Ovary (tissue), 9 donors: ENCODE measurements around the gene NAA80. TPM values are rescaled to one million over a fixed set of nuclear protein-coding genes. Genes with fewer than 3 reads are reported as not detected.
A peak's percentile ranks its signal among the peaks of the same experiment; 100 is the strongest.

Source experiments
- DNase-seq, 5 donors: peaks; one replicate each; pipeline ENCODE4 v3.0.0-alpha.2; 2019 to 2020
- H3K27ac ChIP-seq, 2 donors: fragments of 200-600 bp; one replicate each; pipeline versions ENCODE4 v1.5.1 to v1.8.0; 2019 to 2022
- H3K27me3 ChIP-seq: fragments of 200-600 bp; one replicate; pipeline ENCODE4 v1.8.0; 2022
- H3K36me3 ChIP-seq: fragments of 200-600 bp; sonication (generic); one replicate; pipeline ENCODE4 v1.5.1; 2019
- H3K4me1 ChIP-seq: one replicate; pipeline ENCODE4 v1.8.1; 2013; ENCODE audit warnings: mild to moderate bottlenecking, moderate library complexity; ENCODE audit not compliant: insufficient read depth
- H3K4me3 ChIP-seq: fragments of 200-600 bp; sonication (generic); one replicate; pipeline ENCODE4 v1.5.1; 2017
- H3K9me3 ChIP-seq, 2 donors: fragments of 200-600 bp in 1 of 2; sonication (generic) in 1 of 2; one replicate each; pipeline versions ENCODE4 v1.5.1 to v1.8.1; 2013 to 2019; ENCODE audit warnings: mild to moderate bottlenecking in 1 of 2, moderate library complexity in 1 of 2
- EP300 ChIP-seq: sonication (generic); formaldehyde crosslinking; IDR thresholded peaks from one replicate; pipeline ENCODE4 v1.6.1; 2017; ENCODE audit warnings: antibody characterized with exemption
- POLR2A ChIP-seq: fragments of 450-650 bp; IDR thresholded peaks from one replicate; pipeline ENCODE4 v1.6.1; 2017; ENCODE audit warnings: antibody characterized with exemption, mild to moderate bottlenecking, moderate library complexity
- WGBS, 3 donors: extraction: QIAGEN DNeasy Blood & Tissue Kit in 1 of 3; methylation state at CpG; one replicate each; pipeline versions ENCODE4 v1.1.5 to v1.1.7; 2013 to 2017; 5-methylcytosine and 5-hydroxymethylcytosine counted together
- intact Hi-C, 4 donors: fragments of 100-400 bp; cut with DNase I; formaldehyde crosslinking; loops; one replicate each; pipeline versions ENCODE4 v1.11.0 to v1.15.1; 2022 to 2023
- polyA plus RNA-seq, 2 donors: library from polyadenylated mRNA; stranded (reverse); fragments of 200-250 nt in 1 of 2; fragments of 350-450 nt in 1 of 2; fragmentation: Illumina TruSeq in 1 of 2; extraction: RNeasy Lipid Tissue Mini Kit (QIAGEN cat#74804) in 1 of 2; gene quantifications; one replicate each; pipeline ENCODE4 v1.2.3, GENCODE V29; 2013 to 2014
- total RNA-seq, 7 donors: library from RNA; depleted of rRNA in 2 of 7; stranded (reverse); fragments of >200 nt in 2 of 7; fragmentation: NEBNext Ultra II Directional in 3 of 7; extraction: Animal tissue kit (Norgen Biotek cat#: 25700) in 3 of 7; gene quantifications; one replicate each; pipeline versions ENCODE4 v1.1.0 to v1.2.4, GENCODE V29; 2016 to 2023
- TF ChIP-seq, protein P1 (sequence below), 3 donors: fragments of 450-650 bp in 2 of 3; fragments of 200-600 bp in 1 of 3; IDR thresholded peaks; one replicate each; pipeline versions ENCODE4 v1.5.1 to v1.8.0; 2016 to 2022; ENCODE audit warnings: antibody characterized with exemption in 3 of 3, mild to moderate bottlenecking in 1 of 3
- donor health status: DM: no; HTN: no; CAD: no; lungs with moderate emphysema.
- donor health status: DM: no; HTN: no; CAD: no.
- donor health status: Bipolar disorder and iron deficiency.
- donor health status: DM: yes; HTN: yes; CAD: no.
- donor health status: DM: no; HTN: no; CAD: no.
- donor health status: DM: yes; HTN: yes; CAD: no.

Gene NAA80
- total and polyA plus RNA-seq, 9 donors = 2.6 to 15.7 (median 11.5) TPM

DNA sequence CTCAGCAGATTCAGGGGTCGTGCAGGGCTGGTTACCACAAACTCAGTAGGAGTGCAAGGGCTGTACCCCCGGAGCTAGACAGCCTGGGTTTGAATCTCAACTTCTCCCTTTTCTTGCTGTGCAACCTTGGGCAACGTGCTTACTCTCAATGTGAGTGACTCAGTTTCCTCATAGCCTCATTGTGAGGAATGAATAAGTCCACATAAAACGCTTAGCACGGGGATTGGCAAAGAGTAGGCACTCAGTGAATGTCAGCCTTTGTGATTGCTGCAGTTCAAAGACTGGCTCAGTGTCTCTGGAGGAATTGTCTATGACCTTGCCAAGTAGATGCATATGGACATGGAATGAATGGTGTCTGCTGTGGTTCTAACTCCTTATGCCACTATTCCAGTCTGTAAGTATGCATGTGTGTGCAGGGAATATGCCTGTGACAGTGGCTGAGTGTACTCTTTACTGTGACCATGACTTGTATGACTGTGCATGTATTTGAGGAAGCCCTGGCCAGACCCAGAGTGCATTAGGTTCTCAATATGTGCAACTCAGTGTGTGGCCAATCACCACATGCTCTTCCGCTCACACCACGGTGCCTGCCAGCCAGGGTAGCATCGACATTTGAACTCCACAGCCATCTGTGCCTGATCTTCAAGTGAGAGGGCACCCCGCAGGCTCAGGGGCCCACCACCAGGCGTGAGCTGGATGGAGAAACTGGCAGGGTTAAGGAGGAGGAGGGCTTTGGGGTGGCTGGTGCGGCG, 900 bp upstream of the NAA80 start:
- TF ChIP-seq, protein P1, sequence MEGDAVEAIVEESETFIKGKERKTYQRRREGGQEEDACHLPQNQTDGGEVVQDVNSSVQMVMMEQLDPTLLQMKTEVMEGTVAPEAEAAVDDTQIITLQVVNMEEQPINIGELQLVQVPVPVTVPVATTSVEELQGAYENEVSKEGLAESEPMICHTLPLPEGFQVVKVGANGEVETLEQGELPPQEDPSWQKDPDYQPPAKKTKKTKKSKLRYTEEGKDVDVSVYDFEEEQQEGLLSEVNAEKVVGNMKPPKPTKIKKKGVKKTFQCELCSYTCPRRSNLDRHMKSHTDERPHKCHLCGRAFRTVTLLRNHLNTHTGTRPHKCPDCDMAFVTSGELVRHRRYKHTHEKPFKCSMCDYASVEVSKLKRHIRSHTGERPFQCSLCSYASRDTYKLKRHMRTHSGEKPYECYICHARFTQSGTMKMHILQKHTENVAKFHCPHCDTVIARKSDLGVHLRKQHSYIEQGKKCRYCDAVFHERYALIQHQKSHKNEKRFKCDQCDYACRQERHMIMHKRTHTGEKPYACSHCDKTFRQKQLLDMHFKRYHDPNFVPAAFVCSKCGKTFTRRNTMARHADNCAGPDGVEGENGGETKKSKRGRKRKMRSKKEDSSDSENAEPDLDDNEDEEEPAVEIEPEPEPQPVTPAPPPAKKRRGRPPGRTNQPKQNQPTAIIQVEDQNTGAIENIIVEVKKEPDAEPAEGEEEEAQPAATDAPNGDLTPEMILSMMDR (IDR thresholded peaks at IDR 0.05) = no peak
- TF ChIP-seq EP300 (no peak), POLR2A (no peak)
- Histone ChIP-seq H3K27ac (peak overlapping the region; percentile 9 to 68), H3K9me3 (no peaks in the 10 kb centered on the region), H3K4me3 (peak overlapping the region; percentile 37), H3K36me3 (no peaks in the 10 kb centered on the region), H3K4me1 (peaks cover 13% of the 10 kb centered on the region), H3K27me3 (no peaks in the 10 kb centered on the region)
- peak in 2 of 5 donors; percentile 56 to 62 for DNase-seq
- intact Hi-C loops = no loop called here
- 49 to 53% (median 52%) methylated on average over 12 of the region's 12 CpGs for WGBS, 3 donors

DNA sequence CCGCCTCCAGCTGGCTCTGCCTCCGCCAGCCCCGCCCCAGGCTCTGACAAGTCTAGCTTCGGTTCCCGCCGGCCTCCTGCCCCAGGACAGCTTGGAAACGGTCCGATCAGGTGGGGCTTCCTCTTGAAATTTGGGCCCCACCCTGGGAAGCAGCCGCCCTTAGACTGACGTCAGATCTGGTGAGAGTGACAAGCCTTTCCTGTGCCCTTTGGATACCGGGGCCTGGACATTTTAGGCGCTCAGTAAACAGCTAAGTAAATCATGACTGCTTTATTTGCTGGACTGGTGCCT, 378 bp upstream of the NAA80 start:
- peaks cover 13% of the 10 kb centered on the region for H3K4me1 ChIP-seq
- peak; percentile 19 for TF ChIP-seq POLR2A
- TF ChIP-seq, protein P1 (IDR thresholded peaks at IDR 0.05) = no peak
- peak overlapping the region; percentile 37 for H3K4me3 ChIP-seq
- H3K9me3 ChIP-seq = no peaks in the 10 kb centered on the region
- no peaks in the 10 kb centered on the region for H3K36me3 ChIP-seq
- peak overlapping the region; percentile 9 to 68 for H3K27ac ChIP-seq
- H3K27me3 ChIP-seq = no peaks in the 10 kb centered on the region
- intact Hi-C loops = no loop called here
- WGBS, 3 donors = 0 to 2% (median 1%) methylated on average over 12 of the region's 12 CpGs
- DNase-seq = no peak

DNA sequence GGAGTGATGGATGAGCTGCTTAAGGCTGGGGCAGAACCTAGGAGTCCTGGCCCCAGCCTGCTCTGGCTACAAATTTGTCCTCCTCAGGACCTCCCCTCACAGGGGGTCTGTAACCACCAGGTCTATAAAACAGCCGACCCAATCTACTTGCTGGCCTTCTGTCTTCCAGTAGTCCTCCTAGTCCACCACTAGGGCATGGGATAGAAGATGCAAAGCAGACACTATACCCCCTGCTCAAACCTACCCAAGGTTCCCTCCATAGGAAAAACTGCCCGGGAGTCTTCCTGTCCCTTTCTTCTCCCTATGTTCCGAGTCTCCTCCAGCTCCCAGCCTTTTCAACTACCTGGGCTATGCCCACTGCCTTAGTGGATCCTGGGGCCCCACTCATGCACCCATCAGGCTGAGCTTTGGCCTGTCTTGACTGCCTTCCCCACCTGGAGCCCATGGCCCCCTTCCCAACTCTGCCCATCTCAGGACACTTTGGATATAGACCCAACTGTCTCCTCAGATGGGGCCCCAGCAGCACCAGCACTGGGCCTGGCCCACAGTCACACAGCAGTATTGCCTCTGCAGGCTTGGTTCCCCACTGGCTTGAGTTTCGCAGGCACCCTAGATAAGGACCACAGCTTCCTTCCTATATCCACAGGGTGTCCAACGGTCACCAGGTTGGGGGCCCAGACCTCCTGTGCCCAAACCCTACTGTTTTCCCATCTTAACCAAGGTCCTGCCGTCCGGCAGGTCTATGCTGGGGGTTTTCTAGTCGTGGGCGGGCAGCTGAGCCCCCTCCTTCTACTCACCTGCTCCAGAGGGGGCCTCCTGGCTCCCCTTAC, 1.1 kb downstream of the NAA80 start:
- peaks cover 8% of the 10 kb centered on the region for H3K4me1 ChIP-seq
- 36 to 39% (median 36%) methylated on average over 9 of the region's 9 CpGs for WGBS, 3 donors
- H3K36me3 ChIP-seq = no peaks in the 10 kb centered on the region
- H3K27me3 ChIP-seq = no peaks in the 10 kb centered on the region
- H3K4me3 ChIP-seq = peak overlapping the region; percentile 63
- no peak for TF ChIP-seq EP300
- no peak for TF ChIP-seq POLR2A
- TF ChIP-seq, protein P1 (IDR thresholded peaks at IDR 0.05) = no peak
- H3K27ac ChIP-seq = peak overlapping the region; percentile 52 to 81
- intact Hi-C loops = no loop called here
- peak in 2 of 5 donors; percentile 51 to 52 for DNase-seq
- H3K9me3 ChIP-seq = no peaks in the 10 kb centered on the region

DNA sequence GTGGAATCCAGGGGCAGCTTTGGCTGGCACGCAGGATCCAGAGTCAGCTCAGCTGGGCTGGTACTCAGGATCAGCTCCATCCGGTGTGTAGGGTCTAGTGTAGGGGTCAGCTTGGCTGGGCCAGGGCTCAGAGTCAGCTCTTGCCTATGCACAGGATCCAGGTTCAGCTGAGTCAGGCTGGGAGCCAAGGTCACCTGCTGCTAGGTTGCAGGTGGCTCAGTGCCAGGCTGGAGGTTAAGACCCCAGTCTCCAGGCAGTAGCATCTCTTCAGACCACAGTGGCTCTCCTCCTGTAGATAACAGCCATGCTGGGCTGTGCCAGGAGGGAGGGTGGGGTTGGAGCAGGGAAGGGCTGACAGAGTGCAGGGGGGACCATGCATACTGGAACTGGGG, 1.8 kb downstream of the NAA80 start:
- Histone ChIP-seq H3K9me3 (no peaks in the 10 kb centered on the region), H3K4me3 (no peak overlapping the region), H3K4me1 (peaks cover 9% of the 10 kb centered on the region), H3K27me3 (no peaks in the 10 kb centered on the region), H3K27ac (no peak overlapping the region), H3K36me3 (no peaks in the 10 kb centered on the region)
- no peak for TF ChIP-seq EP300
- TF ChIP-seq POLR2A = no peak
- intact Hi-C loops = no loop called here
- 80 to 82% (median 81%) methylated on average over 2 of the region's 2 CpGs for WGBS, 3 donors
- DNase-seq = peak in 3 of 5 donors; percentile 61 to 67 (median 63)
